ENCODE results near the gene INPP5A. TPM values are rescaled to one million over a fixed set of nuclear protein-coding genes. Genes with fewer than 3 reads are reported as not detected.

Gene INPP5A
- total RNA-seq, 1 experiment from 2014 or later: 16.6 TPM

DNA sequence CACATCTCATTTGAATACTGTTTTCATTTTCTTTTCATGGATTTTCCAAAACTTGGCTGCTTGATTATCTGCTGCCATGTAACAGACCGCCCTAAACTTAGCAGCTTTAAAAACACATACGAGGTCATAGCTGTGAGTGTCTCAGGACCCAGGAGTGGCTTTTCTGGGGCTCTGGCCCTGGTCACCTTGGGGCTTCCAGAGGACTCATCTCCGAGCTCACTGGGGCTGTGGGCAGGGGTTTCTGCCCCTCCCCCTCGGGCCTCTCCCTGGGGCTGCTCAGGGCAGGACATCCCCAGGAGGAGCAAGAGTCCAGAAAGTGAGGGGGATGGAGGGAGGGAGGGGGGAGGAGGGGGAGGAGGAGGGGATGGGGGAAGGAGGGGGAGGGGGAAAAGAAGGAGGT lies 171.3 kb downstream of the INPP5A start:
- H3K4me3 Mint-ChIP-seq (ENCODE audit: low read depth, unreplicated experiment): no peak overlapping the region
- H3K9me3 Mint-ChIP-seq (ENCODE audit: low read depth, unreplicated experiment): peaks cover 3% of the 10 kb centered on the region
- DNase-seq: no peak
- CTCF ChIA-PET: no interaction called here
- intact Hi-C loops (cut with micrococcal nuclease; ENCODE audit: unreplicated experiment): no loop called here
- BruUV-seq (replicated peaks): no TSS peak
- peaks cover 10% of the 10 kb centered on the region for H3K4me1 Mint-ChIP-seq (ENCODE audit: low read depth, unreplicated experiment)
- H3K36me3 Mint-ChIP-seq (ENCODE audit: insufficient read depth, unreplicated experiment): peaks cover 4% of the 10 kb centered on the region
- TF ChIP-seq, protein P1, sequence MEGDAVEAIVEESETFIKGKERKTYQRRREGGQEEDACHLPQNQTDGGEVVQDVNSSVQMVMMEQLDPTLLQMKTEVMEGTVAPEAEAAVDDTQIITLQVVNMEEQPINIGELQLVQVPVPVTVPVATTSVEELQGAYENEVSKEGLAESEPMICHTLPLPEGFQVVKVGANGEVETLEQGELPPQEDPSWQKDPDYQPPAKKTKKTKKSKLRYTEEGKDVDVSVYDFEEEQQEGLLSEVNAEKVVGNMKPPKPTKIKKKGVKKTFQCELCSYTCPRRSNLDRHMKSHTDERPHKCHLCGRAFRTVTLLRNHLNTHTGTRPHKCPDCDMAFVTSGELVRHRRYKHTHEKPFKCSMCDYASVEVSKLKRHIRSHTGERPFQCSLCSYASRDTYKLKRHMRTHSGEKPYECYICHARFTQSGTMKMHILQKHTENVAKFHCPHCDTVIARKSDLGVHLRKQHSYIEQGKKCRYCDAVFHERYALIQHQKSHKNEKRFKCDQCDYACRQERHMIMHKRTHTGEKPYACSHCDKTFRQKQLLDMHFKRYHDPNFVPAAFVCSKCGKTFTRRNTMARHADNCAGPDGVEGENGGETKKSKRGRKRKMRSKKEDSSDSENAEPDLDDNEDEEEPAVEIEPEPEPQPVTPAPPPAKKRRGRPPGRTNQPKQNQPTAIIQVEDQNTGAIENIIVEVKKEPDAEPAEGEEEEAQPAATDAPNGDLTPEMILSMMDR (IDR thresholded peaks at IDR 0.05; ENCODE audit: unreplicated experiment): no peak
- H3K27ac Mint-ChIP-seq (ENCODE audit: unreplicated experiment): no peak overlapping the region
- no peaks in the 10 kb centered on the region for H3K27me3 Mint-ChIP-seq (ENCODE audit: unreplicated experiment)

DNA sequence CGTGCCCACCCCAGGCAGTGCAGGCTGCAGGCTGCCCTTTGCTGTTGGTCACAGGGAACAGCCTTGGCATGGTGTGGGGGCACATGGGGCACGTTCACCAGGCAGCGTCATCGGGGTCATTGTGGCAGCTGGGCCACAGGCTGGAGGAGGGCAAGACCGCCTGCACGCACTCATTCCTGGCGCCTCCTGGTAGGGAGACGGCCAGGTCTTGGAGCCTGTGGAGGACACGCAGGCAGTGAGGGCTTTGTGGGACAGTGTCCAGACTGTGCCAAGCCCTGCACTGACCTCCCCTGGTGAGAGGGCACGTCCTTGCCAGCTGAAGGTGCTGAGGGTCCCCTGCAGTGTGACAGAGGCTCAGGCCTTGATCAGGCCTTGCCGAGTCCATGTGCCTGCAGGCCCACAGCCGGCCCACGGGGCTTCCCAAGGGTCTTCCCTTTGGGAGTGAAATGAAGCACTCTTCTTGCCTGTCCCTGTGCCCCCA lies 171.9 kb downstream of the INPP5A start:
- TF ChIP-seq, protein P1 (IDR thresholded peaks at IDR 0.05; ENCODE audit: unreplicated experiment): no peak
- DNase-seq: no peak
- no peaks in the 10 kb centered on the region for H3K27me3 Mint-ChIP-seq (ENCODE audit: unreplicated experiment)
- intact Hi-C loops (cut with micrococcal nuclease; ENCODE audit: unreplicated experiment): no loop called here
- H3K9me3 Mint-ChIP-seq (ENCODE audit: low read depth, unreplicated experiment): peaks cover 3% of the 10 kb centered on the region
- CTCF ChIA-PET: no interaction called here
- BruUV-seq (replicated peaks): no TSS peak
- H3K4me3 Mint-ChIP-seq (ENCODE audit: low read depth, unreplicated experiment): no peak overlapping the region
- H3K4me1 Mint-ChIP-seq (ENCODE audit: low read depth, unreplicated experiment): peaks cover 10% of the 10 kb centered on the region
- peaks cover 4% of the 10 kb centered on the region for H3K36me3 Mint-ChIP-seq (ENCODE audit: insufficient read depth, unreplicated experiment)
- H3K27ac Mint-ChIP-seq (ENCODE audit: unreplicated experiment): no peak overlapping the region

DNA sequence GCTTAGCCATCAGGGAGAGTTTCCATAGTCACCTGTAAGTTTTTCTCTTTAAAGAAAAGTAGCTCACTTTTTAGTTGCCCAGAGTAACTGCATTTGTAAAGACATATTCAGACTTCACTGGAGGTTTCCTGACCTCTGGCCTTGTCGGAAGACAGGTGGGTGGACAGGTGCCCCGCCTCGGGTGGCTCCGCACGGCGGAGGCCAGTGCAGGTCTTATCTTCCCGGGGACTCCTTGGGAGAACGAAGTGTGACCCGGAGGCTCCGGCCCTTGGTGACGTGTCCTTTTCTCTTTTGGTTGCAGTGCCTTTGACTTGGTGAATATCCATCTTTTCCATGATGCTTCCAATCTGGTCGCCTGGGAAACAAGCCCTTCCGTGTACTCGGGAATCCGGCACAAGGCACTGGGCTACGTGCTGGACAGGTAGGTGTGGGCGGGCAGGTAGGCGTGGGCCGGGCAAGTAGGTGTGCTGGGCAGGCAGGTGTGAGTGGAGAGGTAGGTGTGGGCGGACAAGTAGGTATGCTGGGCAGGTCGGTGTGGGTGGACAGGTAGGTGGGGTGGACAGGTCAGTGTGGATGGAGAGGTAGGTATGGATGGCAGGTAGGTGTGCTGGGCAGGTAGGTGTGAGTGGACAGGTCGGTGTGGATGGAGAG lies 172.6 kb downstream of the INPP5A start:
- DNase-seq: no peak
- TF ChIP-seq, protein P1 (IDR thresholded peaks at IDR 0.05; ENCODE audit: unreplicated experiment): no peak
- Mint-ChIP-seq H3K4me1 (ENCODE audit: low read depth, unreplicated experiment) (peaks cover 10% of the 10 kb centered on the region), H3K9me3 (ENCODE audit: low read depth, unreplicated experiment) (peaks cover 3% of the 10 kb centered on the region), H3K27ac (ENCODE audit: unreplicated experiment) (no peak overlapping the region), H3K4me3 (ENCODE audit: low read depth, unreplicated experiment) (no peak overlapping the region), H3K36me3 (ENCODE audit: insufficient read depth, unreplicated experiment) (peaks cover 4% of the 10 kb centered on the region), H3K27me3 (ENCODE audit: unreplicated experiment) (no peaks in the 10 kb centered on the region)
- CTCF ChIA-PET: no interaction called here
- BruUV-seq (replicated peaks): no TSS peak
- intact Hi-C loops (cut with micrococcal nuclease; ENCODE audit: unreplicated experiment): no loop called here

DNA sequence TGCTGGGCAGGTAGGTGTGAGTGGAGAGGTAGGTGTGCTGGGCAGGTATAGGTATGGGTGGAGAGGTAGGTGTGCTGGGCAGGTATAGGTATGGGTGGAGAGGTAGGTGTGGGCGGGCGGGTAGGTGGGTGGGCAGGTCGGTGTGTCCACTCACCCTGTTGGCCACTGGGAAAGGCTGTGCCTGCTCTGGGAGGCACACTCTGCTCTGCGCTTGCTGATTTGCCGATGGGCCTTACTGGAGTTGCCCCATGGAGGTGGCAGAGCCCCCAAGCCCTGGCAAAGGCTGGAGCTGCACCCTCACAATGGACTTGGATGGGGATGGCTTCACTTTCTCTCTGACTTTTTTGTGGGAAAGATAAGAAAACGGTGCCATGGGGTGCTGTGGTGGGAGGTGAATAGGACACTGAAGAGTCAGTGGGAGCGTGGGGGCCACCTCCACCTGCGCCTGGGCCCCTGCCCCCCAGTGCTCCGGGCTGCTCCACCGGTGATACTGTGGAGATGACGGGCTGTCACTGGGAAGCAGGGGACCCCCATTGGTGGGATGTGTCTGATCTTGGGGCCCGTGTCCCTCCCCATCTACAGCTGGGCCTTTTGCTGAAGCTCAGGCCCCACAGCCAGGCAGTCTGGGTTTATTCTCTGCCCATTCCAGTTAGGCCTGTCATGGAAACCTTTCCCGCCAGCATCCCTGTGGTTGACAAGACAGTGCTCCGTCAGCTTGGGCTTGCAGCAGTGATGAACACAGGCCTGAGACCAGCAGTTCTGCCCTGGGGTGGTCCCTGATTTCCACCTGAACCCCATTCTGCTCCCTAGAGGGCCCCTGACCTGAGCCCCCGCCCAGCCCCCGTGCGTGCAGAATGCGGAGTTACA lies 173.4 kb downstream of the INPP5A start:
- H3K4me1 Mint-ChIP-seq (ENCODE audit: low read depth, unreplicated experiment): peaks cover 10% of the 10 kb centered on the region
- BruUV-seq (replicated peaks): no TSS peak
- TF ChIP-seq, protein P1 (IDR thresholded peaks at IDR 0.05; ENCODE audit: unreplicated experiment): no peak
- intact Hi-C loops (cut with micrococcal nuclease; ENCODE audit: unreplicated experiment): no loop called here
- CTCF ChIA-PET: no interaction called here
- no peak overlapping the region for H3K4me3 Mint-ChIP-seq (ENCODE audit: low read depth, unreplicated experiment)
- no peak overlapping the region for H3K27ac Mint-ChIP-seq (ENCODE audit: unreplicated experiment)
- no peaks in the 10 kb centered on the region for H3K27me3 Mint-ChIP-seq (ENCODE audit: unreplicated experiment)
- H3K9me3 Mint-ChIP-seq (ENCODE audit: low read depth, unreplicated experiment): peaks cover 2% of the 10 kb centered on the region
- no peak for DNase-seq
- H3K36me3 Mint-ChIP-seq (ENCODE audit: insufficient read depth, unreplicated experiment): peaks cover 4% of the 10 kb centered on the region

Measured in Calu3 (cell line).